ENCODE measurements around the gene TSPAN9.

Gene TSPAN9

GRCh38 chr12:3165078-3165980 is 88.2 kb downstream of the TSPAN9 start:
- DNase-seq, result peak in 1 of 14 donors; percentile 78

- no peak for DNase-seq
Measured at GRCh38 chr12:3167636-3168035, 90.5 kb downstream of the TSPAN9 start.

- DNase-seq, result peak in 2 of 14 donors; percentile 9 to 88
Measured at GRCh38 chr12:3168223-3169221, 91.3 kb downstream of the TSPAN9 start.

GRCh38 chr12:3170423-3171194 is 93.4 kb downstream of the TSPAN9 start:
- no peak for DNase-seq

- DNase-seq, result no peak
Measured at GRCh38 chr12:3171195-3171591, 94.0 kb downstream of the TSPAN9 start.

GRCh38 chr12:3172124-3173007 is 95.2 kb downstream of the TSPAN9 start:
- no peak for DNase-seq

- DNase-seq, result no peak
Measured at GRCh38 chr12:3173008-3173553, 95.9 kb downstream of the TSPAN9 start.

- no peak for DNase-seq
Measured at GRCh38 chr12:3173912-3174311, 96.7 kb downstream of the TSPAN9 start.

- no peak for DNase-seq
Measured at GRCh38 chr12:3175238-3175637, 98.1 kb downstream of the TSPAN9 start.

GRCh38 chr12:3176754-3177153 is 99.6 kb downstream of the TSPAN9 start:
- DNase-seq, result no peak

- DNase-seq, result no peak
Measured at GRCh38 chr12:3177778-3178425, 100.7 kb downstream of the TSPAN9 start.

GRCh38 chr12:3178671-3179313 is 101.6 kb downstream of the TSPAN9 start:
- DNase-seq, result no peak

GRCh38 chr12:3179731-3180130 is 102.6 kb downstream of the TSPAN9 start:
- DNase-seq, result no peak

GRCh38 chr12:3182426-3182825 is 105.2 kb downstream of the TSPAN9 start:
- no peak for DNase-seq

GRCh38 chr12:3184485-3184884 is 107.3 kb downstream of the TSPAN9 start:
- no peak for DNase-seq

GRCh38 chr12:3185260-3185870 is 108.2 kb downstream of the TSPAN9 start:
- no peak for DNase-seq

GRCh38 chr12:3186546-3187215 is 109.5 kb downstream of the TSPAN9 start:
- DNase-seq, result no peak

GRCh38 chr12:3187846-3188770 is 110.9 kb downstream of the TSPAN9 start:
- peak in 1 of 14 donors; percentile 52 for DNase-seq

Data from C1 segment of cervical spinal cord (tissue), 14 donors.